ENCODE measurements around the gene ZNF22. TPM values are rescaled to one million over a fixed set of nuclear protein-coding genes. Genes with fewer than 3 reads are reported as not detected.

ZNF22 gene
- total RNA-seq, 1 donor from 2014 or later: 37.9 TPM

DNA sequence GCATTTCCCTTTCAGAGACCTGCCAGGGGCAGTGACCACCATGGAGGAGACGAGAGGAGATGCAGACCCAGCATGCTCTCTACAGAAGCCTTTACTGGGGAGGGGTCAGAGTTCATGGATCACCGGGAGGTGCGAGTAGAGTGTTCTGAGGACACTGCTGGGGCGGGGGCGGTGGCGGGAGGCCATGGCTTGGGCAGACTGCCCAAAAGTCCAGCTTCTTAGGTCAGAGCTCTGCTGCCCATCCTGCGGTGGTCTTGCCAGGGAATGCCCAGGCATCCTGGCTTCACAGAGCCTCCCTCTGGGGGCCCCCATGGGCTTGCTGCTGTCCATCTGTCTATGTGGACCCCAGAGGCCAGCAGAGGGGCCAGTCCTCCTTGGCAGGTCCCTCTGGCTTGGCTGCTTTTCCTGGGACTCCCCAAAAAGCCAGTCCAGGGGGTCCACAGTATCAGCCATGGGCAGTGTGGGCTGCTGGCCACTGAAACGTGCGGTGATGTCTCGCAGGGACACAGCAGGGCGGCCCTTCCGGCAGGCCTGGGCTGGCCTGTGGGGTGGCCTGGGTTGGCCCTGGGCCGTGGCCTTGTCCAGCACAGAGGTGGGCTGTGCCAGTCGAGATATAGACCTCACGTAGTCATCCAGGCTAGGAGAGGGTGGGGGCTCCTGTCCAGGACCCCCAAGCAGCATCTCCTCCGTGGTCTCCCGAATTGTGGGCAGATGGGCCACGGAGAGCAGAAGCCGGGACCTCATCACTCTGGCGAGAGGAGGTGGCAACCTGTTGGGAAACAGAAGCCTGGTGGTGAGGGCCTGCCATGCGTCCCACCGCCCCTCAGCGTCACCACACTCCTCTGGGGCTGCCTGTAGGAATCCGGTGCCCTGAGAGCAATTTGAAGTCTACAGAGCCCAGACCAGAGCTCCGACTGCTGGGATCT is 23.2 kb upstream of the ZNF22 start:
- DNase-seq (ENCODE audit: low read depth, low spot score): no peak

DNA sequence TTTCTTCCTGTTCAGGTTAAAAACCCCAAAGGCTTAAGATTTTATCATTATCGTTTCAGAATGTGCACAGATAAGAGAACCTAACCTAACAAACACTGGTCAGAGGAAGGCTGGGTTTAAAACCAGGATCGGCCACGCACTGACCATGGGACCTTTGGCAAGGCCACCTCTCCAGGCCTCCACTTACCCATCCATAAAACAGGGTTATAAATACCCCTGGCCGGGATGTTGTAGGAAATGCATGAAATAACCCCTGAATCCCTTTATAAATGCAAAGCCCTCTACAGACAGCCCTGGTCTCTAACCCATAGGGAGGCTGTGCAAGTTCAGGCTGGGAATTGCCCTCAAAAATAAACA is 22.5 kb upstream of the ZNF22 start:
- DNase-seq (ENCODE audit: low read depth, low spot score): no peak

DNA sequence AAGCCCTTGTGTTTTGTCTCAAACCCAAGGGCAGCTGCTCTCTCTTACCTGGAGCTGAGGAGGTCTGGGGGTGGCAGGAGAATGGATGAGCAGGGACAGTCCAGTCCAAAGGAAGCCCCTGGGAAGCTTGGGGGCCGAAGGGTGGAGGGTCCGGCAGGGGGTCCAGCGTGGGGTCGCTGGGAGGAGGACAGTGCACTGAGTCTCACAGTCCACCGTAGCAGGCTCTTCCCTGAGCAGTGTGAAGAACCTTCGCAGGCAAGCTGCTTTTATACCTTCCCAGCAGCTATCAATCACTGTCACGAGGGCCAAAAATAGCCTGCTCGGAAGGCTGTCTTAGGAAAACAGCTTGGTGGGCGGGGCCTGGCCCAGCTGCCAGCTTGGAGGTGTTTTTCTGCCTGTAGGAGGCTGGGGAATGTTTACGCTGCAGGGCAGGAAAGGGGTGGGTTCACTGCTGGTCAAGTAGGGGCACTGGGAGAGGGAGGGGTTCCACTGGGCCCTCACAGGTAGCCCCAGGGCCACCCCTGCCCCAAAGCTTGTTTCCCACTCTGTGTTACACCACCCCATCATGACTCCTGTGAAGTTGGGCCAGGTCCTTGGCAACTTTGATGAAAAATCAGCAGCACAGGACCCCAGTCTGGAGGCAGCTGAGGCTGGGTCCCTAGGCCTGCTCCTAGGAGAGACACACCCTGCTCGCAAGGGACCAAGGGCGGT is 22.0 kb upstream of the ZNF22 start, which contains the start of gene DEPP1:
Gene DEPP1, minus strand, starts transcription at position 240 of the 711 bp plus-strand sequence. CDS start 779 bp downstream, outside the sequence.
- DNase-seq (ENCODE audit: low read depth, low spot score): peak; percentile 96

DNA sequence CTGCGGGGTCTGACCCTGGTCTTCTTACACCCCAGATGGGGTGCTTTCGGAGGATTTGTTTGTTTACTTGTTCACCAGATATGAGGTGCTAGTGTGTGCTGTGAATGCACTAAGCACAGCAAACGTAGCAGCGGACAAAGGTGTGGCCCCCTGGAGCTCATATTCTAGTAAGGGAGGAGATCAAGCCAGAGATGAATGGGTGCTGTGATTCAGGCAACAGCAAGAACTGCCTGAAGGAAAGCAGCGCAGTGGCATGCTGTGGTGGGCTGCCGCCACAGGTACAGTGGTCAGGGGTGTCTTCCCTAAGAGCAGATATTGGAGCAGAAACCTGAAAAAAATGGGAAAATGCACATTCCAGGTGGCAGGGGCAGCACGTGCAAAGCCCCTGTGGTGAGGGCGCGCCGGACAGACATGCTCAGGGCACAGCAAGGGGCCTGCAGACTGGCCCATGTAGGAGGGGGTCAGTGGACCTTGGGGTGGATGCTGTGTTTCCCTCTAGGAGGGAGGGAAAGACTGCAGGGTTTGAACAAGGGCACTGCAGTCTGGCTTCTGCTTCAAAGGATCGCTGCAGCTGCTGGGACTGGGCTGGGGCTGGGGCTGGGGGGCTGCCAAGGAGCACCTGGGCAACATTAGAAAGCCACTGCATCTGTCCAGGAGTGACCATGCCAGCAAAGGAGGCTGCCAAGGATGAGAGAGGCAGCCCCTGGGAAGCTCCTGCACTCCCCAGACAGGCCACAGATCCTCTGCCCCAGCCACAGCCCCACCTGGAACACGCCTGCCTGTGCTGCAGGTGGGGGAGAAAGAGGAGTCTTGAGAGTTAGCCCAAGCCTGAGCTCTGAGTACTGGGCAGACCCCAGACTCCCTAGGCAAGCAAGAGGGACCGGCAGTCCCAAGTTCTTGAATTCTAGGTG is 21.2 kb upstream of the ZNF22 start:
- DNase-seq (ENCODE audit: low read depth, low spot score): no peak

DNA sequence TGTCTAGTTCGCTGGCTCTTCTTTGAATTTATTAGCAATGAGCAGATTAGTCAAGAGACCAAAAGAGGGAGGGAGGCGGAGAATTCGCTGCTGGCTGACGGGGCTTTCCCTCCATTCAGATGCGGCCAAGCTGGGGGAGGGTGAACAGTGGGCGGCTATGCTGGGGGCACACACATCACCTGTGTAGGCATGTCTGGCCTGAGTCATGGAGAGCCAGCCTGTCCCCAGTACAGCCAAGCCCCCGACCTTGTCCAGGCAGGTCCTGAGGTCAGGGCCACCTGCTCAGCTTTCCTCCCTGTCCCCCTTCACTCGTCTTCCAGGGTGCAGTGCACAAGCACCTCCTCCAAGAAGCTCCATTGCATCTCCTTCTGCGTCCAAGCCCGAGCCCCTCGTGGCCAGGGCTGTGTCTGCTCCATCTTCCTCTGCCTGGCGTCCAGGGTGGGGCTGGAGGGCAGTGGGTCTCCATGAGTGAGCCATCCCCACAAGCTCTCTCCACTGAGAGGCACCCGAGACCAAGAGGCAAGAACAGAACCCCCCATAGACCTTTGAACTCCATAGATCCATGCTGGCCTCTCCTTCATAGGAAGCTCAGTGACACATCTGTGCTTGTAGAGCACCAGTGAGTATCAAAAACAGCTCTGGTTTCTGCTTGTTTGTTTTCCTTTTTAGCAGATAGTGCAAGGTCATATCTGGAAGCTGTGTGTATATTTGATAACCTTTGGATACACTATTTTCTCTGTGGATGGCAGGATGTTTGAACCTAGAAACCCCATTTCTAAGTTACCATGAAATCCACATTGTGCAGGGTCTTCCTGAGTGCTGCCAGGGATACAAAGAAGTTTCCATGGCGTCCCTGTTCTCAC is 20.2 kb upstream of the ZNF22 start:
- DNase-seq (ENCODE audit: low read depth, low spot score): no peak

DNA sequence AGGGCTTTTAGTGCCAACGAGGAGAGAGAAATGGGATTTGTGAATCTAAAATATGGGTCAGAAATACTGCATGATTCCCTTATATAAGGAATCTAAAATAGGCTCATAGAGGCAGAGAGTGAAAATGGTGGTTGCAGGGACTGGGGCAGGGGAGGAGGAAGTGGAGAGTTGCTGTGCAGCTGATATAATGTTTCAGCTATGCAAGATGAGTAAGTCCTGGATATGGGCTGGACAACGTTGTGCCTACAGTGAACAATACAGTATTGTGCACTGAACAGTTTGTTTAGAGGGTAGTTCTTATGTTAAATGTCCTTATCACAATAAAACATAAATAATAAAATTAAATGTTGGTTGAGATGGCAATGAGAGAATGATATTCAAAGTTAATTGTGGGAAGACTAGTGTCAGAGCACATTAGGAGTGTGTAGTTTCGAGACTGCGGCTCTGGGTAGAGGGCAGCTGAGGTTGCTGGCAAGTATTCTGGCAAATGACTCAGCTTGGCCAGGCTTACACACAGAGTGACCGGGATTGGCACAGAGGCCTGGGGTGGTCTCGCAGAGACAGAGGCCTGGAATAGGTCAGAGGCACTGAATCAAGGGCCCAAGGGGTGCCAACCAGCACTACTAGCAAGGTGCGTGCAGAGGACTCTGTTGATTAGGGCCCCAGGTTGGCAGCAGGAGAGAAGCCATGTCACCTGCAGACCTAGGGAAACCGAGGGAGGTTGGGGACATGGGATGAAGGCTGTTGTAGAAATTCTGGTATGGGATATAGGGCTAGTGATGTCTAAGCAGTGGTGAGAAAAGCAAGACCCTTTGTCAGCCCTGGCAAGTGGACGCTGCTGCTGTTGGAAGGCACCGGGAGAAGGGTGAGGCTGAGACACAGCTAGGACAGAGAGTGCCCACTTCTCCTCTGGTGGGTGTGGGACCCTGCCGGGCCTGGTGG is 19.3 kb upstream of the ZNF22 start:
- DNase-seq (ENCODE audit: low read depth, low spot score): peak; percentile 83

DNA sequence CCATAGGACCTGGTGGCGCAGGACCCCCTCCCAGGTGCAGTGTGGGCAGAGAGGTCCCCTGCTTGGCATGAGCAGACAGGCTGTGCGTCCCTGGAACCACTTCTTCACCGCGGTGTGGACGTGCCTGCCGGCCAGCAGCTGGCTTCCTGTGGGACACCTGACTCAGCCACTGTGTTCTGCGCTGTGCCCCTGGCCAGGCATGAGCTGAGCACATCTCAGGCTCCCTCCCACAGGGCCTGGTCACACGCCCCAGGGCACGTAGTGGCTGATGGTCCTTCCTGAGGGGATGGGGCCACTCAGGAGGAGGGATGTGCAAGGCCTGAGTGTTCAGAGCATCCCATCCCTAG is 18.6 kb upstream of the ZNF22 start:
- DNase-seq (ENCODE audit: low read depth, low spot score): no peak

DNA sequence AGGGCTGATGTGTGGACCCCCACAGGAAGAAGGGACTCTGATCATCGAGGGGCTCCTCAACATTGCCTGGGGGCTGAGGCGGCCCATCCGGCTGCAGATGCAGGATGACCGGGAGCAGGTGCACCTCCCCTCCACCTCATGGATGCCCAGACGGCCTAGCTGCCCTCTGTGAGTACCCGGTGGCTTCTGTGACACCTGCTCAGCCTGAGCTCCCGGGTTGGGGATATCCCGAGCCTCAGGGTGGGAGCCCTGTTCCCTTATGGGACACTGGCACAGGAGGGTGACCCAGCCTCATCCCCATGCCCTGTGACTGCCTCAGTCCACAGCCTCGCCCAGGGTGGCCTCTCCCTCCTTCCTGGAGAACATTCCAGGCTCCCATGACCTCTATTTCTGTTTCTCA is 18.2 kb upstream of the ZNF22 start:
- no peak for DNase-seq (ENCODE audit: low read depth, low spot score)

DNA sequence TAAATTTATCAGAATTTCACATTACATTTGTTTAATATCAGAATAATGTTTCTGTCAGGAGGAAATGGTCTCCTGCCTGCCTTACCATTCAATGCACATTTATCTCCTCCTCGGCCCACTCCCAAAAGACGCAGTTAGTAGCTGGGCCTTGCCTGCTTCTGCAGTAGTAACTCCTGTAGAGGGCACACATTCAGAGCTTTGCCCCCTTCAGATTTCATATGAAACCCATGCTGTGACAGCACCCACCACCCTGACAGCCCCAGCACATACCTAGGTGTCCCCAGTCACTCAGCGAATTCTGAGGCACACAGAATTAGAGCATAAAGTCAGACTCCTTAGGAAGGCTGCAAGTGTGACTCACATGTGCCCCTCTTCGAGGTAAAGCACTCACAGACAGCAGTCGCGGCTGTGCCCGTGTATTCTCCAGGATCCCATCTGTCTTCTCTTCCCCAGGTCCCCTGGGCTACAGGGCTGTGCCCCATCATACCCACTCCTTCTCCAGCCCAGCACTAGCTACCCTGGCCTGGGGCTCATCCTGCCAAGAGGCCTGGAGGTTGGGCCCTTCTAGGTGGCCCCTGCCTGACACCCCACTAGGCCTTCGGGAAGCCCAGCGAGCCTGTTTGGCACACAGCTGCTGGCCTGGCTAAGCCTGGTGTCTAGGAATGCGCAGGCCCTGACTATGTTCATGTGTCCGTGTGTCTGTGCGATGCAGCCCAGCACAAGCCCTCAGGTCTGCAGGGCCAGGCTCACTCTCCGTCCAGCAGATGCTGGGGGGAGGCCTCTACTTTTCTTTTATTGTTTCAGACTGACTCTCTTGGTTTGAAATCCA is 17.4 kb upstream of the ZNF22 start:
- no peak for DNase-seq (ENCODE audit: low read depth, low spot score)

DNA sequence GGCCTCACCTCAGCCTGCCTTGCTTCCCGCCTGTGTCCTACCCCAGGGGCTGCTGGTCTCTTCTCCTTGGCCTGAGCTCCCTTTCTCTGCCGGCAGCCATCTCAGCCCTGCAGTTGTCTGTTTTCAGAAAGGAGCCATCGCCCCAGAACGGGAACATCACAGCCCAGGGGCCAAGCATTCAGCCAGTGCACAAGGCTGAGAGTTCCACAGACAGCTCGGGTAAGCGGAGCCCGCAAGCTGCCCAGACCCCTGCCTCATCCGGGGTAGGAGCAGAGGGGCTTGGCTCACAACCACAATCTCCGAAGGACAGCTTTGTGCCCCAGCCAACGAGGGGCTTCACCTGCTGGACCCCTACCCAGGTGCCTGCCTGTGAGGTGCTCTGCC is 16.8 kb upstream of the ZNF22 start:
- DNase-seq (ENCODE audit: low read depth, low spot score): no peak

DNA sequence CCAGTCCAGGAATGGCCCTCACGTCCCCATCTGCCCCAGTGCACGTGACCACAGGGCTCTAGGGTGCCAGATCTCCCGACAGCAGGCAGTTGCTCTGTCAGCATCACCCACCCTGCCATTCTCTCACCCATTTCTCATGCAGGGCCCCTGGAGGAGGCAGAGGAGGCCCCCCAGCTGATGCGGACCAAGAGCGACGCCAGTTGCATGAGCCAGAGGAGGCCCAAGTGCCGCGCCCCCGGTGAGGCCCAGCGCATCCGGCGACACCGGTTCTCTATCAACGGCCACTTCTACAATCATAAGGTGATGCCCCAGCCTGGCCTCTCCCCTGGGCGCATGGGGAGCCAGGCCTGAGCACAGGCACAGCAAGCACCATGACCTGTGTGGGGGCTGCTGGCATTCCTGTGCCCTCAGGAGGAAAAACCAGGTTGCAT is 16.0 kb upstream of the ZNF22 start:
- no peak for DNase-seq (ENCODE audit: low read depth, low spot score)

DNA sequence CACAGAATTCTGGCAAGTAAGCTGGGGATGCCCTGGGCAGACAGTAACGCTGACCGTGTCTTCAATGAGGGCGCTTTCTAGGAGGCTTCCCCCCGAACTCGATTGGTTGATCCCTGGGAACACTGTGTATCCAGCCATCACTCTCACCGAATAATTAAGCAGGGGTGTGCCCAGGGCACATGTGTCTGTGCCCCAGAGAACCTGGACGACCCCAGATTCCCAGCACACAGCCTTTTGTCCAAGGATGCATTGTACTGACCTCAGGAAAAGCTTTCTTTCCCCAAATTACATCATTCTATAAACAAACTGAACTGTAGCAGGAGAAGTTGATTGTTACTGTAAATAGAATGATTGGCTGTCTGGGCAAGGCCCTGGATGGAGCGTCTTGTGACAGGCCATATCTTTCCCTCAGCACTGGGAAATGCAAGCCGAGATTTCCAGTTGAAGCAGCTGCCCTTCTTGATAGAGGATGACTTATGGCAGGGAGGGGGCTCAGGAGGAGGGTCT is 15.5 kb upstream of the ZNF22 start:
- no peak for DNase-seq (ENCODE audit: low read depth, low spot score)

DNA sequence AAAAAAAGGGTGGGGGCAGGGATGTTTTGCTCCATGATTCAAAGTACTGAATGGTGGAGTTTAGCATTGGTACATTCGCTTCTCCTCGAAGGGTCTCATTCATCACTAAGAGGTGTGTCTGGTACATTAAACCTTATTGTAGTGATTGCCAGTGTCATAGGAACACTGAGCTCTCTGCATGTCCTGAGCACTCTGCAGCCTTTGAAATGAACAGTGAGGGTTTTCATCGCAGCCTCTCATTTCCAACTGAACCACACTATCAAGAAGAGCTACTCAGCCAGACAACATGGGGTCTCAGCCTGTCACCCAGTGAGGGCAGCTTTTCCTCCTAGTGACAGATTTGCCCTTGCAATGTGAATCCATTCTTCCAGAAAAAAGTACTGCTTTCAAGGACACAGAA is 14.5 kb upstream of the ZNF22 start:
- no peak for DNase-seq (ENCODE audit: low read depth, low spot score)

DNA sequence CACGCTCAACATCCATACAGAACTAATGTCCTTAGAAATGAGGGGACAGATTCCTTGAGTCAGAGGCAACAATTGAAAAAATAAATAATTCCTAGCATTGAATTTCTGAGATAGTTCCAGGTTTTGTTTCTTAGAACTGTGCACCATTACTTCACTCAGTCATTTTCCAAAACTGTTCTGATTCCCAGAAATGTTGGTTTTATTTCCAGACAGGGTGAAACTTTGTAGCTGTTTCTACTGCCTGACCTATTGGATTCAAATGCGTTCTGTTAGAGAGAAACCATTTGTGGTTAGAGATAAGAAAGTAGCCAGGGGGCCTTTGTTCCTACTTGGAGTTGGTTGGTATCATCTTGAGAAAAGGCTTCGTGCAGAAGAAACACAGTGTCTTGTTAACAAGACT is 14.1 kb upstream of the ZNF22 start:
- DNase-seq (ENCODE audit: low read depth, low spot score): no peak

DNA sequence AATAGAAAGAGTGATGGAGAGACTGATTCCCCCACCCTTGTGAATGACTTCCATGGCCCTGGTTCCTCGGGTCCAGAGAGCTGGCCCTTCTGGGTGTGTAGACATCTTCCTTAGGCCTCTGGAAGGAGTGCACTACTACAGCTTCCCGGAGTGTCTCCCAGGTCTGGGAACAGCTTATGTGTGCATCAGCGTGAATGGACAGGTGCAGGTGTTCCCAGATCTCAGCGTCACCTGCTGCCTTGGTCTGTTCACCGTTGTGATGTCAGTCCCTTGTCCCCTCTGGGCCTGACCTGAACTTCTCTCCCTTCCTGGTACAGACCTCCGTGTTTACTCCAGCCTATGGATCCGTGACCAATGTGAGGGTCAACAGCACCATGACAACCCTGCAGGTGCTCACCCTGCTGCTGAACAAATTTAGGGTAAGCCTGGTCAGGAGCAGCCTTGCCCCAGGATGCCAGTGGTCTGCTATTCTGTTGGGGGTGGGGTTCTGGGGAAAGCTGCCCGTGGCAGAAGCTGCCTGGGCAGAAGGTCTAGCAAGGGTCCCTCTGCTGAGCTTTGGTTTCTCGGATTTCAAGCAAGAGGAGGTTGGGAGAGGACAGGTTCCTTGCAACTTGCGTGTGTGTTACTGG is 11.7 kb upstream of the ZNF22 start:
- DNase-seq (ENCODE audit: low read depth, low spot score): no peak

DNA sequence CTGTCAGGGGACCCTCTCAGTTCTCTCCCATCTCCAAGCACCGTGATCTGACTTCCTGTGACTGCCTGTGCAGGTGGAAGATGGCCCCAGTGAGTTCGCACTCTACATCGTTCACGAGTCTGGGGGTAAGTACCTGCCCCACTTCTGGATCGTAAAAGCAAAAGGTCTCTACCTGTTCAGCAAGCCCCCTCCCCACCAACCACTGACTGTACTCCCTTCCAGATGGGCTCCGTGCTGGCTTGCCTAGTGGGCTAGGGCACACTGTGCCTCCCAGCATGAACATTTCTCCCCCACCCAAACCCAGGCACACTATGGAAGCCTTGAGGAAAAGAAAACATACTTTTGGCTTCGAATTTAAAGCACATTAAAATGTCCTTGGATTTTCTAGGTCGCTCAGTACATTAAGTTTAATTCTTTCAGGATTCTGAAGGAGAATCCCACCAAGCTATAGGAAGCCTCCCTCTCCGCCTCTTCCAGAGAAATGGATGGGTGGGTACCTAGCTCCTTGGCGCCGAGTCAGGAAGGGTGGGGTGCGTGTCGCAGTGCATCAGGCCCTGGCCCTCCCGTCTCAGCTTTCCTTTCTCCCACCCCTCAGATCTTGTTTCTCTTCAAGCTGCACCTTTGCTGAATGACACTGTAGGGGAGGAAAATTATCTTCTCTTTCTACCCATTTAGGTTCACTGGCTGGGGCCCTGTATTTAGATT is 11.0 kb upstream of the ZNF22 start:
- no peak for DNase-seq (ENCODE audit: low read depth, low spot score)

DNA sequence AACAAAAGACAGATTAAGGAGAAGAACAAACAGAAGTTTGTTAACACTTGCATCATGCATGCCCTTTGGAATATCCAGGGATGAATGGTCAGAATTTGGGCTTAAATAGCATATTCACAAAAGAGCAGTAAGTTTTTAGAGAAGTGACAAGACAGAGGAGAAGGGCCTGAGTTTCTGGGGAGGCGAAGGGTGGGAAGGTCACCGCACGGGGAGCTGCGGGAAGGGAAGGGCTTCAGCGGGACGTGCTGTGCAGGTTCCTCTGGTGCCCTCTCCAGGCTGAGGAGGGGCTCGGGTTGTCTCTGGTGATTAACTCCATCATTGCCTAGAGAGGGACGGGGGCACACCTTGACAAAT is 10.4 kb upstream of the ZNF22 start:
- DNase-seq (ENCODE audit: low read depth, low spot score): no peak

DNA sequence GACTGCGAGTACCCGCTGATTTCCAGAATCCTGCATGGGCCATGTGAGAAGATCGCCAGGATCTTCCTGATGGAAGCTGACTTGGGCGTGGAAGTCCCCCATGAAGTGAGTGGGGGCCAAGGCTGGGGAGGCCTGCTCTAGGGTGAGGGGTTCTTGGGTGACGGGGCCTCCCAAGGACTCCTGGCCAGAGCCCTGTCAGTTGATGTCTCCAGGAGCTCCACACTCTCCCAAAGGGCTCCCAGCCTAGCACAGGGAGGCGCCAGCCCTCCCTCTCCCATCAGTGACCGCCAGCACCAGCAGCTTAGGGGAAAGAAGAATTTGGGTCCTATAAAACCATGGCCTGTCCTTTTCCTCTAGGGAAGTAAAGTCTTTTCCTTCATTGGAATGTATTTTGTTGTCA is 9.8 kb upstream of the ZNF22 start:
- DNase-seq (ENCODE audit: low read depth, low spot score): no peak

Data from pulmonary artery endothelial cell (primary cell).